DND-41 (cell line): ENCODE measurements around the gene KCNG2.

ENCODE experiments used
- ATAC-seq: fragments of 200-7000 bp; cut with Tn5 transposase; 3 replicates; pipeline ENCODE4 v1.9.1; 2021; ENCODE audit warnings: low read depth; ENCODE audit not compliant: insufficient read depth
- DNase-seq: peaks from one replicate; pipeline ENCODE4 v3.0.0-alpha.2; 2020
- H2AFZ ChIP-seq: 2 replicates; pipeline ENCODE4 v1.6.0; 2012; ENCODE audit warnings: low read depth, low read length
- H3K27ac ChIP-seq: 2 replicates; pipeline ENCODE4 v1.5.1; 2012; ENCODE audit warnings: low read length, inconsistent platforms
- H3K27me3 ChIP-seq: fragments of 200-600 bp; sonication (generic); 2 replicates; pipeline ENCODE4 v1.6.0; 2012; ENCODE audit warnings: low read length, mild to moderate bottlenecking, inconsistent platforms; ENCODE audit not compliant: insufficient read depth, poor library complexity
- H3K36me3 ChIP-seq: 2 replicates; pipeline ENCODE4 v1.5.1; 2012; ENCODE audit warnings: low read length, inconsistent platforms; ENCODE audit not compliant: insufficient read depth
- H3K4me1 ChIP-seq: 2 replicates; pipeline ENCODE4 v1.5.1; 2012; ENCODE audit warnings: mild to moderate bottlenecking, low read length; ENCODE audit not compliant: insufficient read depth
- H3K4me2 ChIP-seq: 2 replicates; pipeline ENCODE4 v1.6.0; 2012; ENCODE audit warnings: mild to moderate bottlenecking, moderate library complexity, low read length, inconsistent platforms; ENCODE audit not compliant: insufficient read depth
- H3K4me3 ChIP-seq, 2 experiments: fragments of 200-600 bp in 1 of 2; shearing (Covaris generic) in 1 of 2; 2 replicates each; pipeline ENCODE4 v1.5.1; 2012 to 2016; ENCODE audit warnings: inconsistent platforms in 2 of 2, low read length in 2 of 2, mild to moderate bottlenecking in 2 of 2, low read depth in 1 of 2, moderate library complexity in 1 of 2
- H3K79me2 ChIP-seq: 2 replicates; pipeline ENCODE4 v1.6.0; 2012; ENCODE audit warnings: low read length, inconsistent platforms; ENCODE audit not compliant: insufficient read depth
- H3K9ac ChIP-seq: 2 replicates; pipeline ENCODE4 v1.6.0; 2012; ENCODE audit warnings: low read depth, mild to moderate bottlenecking, inconsistent platforms, low read length, moderate library complexity
- H3K9me3 ChIP-seq: 2 replicates; pipeline ENCODE4 v1.5.1; 2012; ENCODE audit warnings: low read length, moderate library complexity, mild to moderate bottlenecking, inconsistent platforms; ENCODE audit not compliant: insufficient read depth, severe bottlenecking
- H4K20me1 ChIP-seq: 2 replicates; pipeline ENCODE4 v1.6.0; 2012; ENCODE audit warnings: low read length; ENCODE audit not compliant: insufficient read depth
- EZH2 ChIP-seq: IDR thresholded peaks from 3 replicates; pipeline ENCODE4 v1.6.1; 2012; ENCODE audit warnings: borderline replicate concordance, low read depth, mild to moderate bottlenecking, moderate library complexity, low read length, inconsistent platforms; ENCODE audit not compliant: severe bottlenecking
- TF ChIP-seq, protein P1 (sequence below): IDR thresholded peaks from 2 replicates; pipeline ENCODE4 v1.5.1; 2012; ENCODE audit warnings: borderline replicate concordance, low read length, moderate library complexity, mild to moderate bottlenecking; ENCODE audit not compliant: poor library complexity, severe bottlenecking; ENCODE audit errors: extremely low read depth

The KCNG2 gene

GRCh38 chr18:79944746-79945117 lies 147.0 kb downstream of the KCNG2 start:
- DNase-seq (no peak), ATAC-seq (no peak)
- Histone ChIP-seq H3K9me3 (no peaks in the 10 kb centered on the region), H3K36me3 (peaks cover 71% of the 10 kb centered on the region), H3K27me3 (no peaks in the 10 kb centered on the region), H3K9ac (no peak overlapping the region), H3K4me3 (no peak overlapping the region), H3K4me2 (no peak overlapping the region), H3K27ac (no peak overlapping the region), H3K79me2 (peaks cover 85% of the 10 kb centered on the region), H3K4me1 (peaks cover 27% of the 10 kb centered on the region), H2AFZ (no peak overlapping the region), H4K20me1 (peaks cover 72% of the 10 kb centered on the region)
- TF ChIP-seq, protein P1, sequence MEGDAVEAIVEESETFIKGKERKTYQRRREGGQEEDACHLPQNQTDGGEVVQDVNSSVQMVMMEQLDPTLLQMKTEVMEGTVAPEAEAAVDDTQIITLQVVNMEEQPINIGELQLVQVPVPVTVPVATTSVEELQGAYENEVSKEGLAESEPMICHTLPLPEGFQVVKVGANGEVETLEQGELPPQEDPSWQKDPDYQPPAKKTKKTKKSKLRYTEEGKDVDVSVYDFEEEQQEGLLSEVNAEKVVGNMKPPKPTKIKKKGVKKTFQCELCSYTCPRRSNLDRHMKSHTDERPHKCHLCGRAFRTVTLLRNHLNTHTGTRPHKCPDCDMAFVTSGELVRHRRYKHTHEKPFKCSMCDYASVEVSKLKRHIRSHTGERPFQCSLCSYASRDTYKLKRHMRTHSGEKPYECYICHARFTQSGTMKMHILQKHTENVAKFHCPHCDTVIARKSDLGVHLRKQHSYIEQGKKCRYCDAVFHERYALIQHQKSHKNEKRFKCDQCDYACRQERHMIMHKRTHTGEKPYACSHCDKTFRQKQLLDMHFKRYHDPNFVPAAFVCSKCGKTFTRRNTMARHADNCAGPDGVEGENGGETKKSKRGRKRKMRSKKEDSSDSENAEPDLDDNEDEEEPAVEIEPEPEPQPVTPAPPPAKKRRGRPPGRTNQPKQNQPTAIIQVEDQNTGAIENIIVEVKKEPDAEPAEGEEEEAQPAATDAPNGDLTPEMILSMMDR: no peak
- TF ChIP-seq EZH2: no peak

GRCh38 chr18:79945118-79946042 lies 147.6 kb downstream of the KCNG2 start:
- no peak overlapping the region for H3K4me2 ChIP-seq

GRCh38 chr18:79947054-79947755 lies 149.5 kb downstream of the KCNG2 start:
- Histone ChIP-seq H3K27ac (no peak overlapping the region), H2AFZ (no peak overlapping the region), H3K36me3 (peaks cover 51% of the 10 kb centered on the region), H3K9me3 (no peaks in the 10 kb centered on the region), H3K4me1 (peaks cover 44% of the 10 kb centered on the region), H3K4me2 (0 out of 2 replicates have a peak overlapping the region, but pooled peaks have one; percentile 20), H3K4me3 (no peak overlapping the region), H4K20me1 (peaks cover 68% of the 10 kb centered on the region), H3K27me3 (no peaks in the 10 kb centered on the region), H3K9ac (no peak overlapping the region), H3K79me2 (peaks cover 80% of the 10 kb centered on the region)
- no peak for DNase-seq
- no peak for ATAC-seq
- no peak for TF ChIP-seq EZH2
- TF ChIP-seq, protein P1: no peak

More at GRCh38 chr18:79945118-79946042, 147.6 kb downstream of the KCNG2 start:
- ATAC-seq: no peak
- Histone ChIP-seq H3K27me3 (no peaks in the 10 kb centered on the region), H3K79me2 (peaks cover 86% of the 10 kb centered on the region), H3K9ac (peak overlapping the region; percentile 9; the same call in 1 of the 2 replicates), H3K27ac (no peak overlapping the region; the same call in 1 of the 2 replicates), H3K9me3 (no peaks in the 10 kb centered on the region), H3K36me3 (peaks cover 65% of the 10 kb centered on the region), H3K4me1 (peaks cover 34% of the 10 kb centered on the region), H2AFZ (no peak overlapping the region), H3K4me3 (no peak overlapping the region), H4K20me1 (peaks cover 78% of the 10 kb centered on the region)
- TF ChIP-seq, protein P1: no peak
- TF ChIP-seq EZH2: no peak
- no peak for DNase-seq
